HK-2 (cell line): Measurements from ENCODE around the gene ZNF215.
"Not testable (repeated sequence)": the region's sequence is repeated elsewhere in the genome, so short reads cannot be mapped to it uniquely, and the experiment has no call there.

ENCODE experiments used
- DNase-seq: peaks from one replicate; pipeline ENCODE4 v3.0.0-alpha.2; 2018; ENCODE audit not compliant: unreplicated experiment

Gene ZNF215

GRCh38 chr11:6941970-6942369 lies 15.7 kb downstream of the ZNF215 start:
- DNase-seq, result no peak

- DNase-seq, result no peak
These were observed 16.9 kb downstream of the ZNF215 start for GRCh38 chr11:6943131-6943530.

GRCh38 chr11:6954248-6954647 lies 28.0 kb downstream of the ZNF215 start:
- not testable (repeated sequence) for DNase-seq

- DNase-seq, result no peak
These were observed 35.9 kb downstream of the ZNF215 start for GRCh38 chr11:6962141-6962540.

- DNase-seq, result no peak
These were observed 36.4 kb downstream of the ZNF215 start for GRCh38 chr11:6962673-6963072.

- no peak for DNase-seq
These were observed 42.6 kb downstream of the ZNF215 start for GRCh38 chr11:6968816-6969215.

GRCh38 chr11:6969854-6970253 lies 43.6 kb downstream of the ZNF215 start:
- not testable (repeated sequence) for DNase-seq

- DNase-seq, result no peak
These were observed 53.1 kb downstream of the ZNF215 start for GRCh38 chr11:6979365-6979764.

GRCh38 chr11:6986487-6986886 lies 60.3 kb downstream of the ZNF215 start:
- no peak for DNase-seq

- no peak for DNase-seq
These were observed 62.3 kb downstream of the ZNF215 start for GRCh38 chr11:6988506-6988905.

GRCh38 chr11:6991227-6991626 lies 65.0 kb downstream of the ZNF215 start:
- DNase-seq, result no peak

- no peak for DNase-seq
These were observed 65.8 kb downstream of the ZNF215 start for GRCh38 chr11:6992026-6992425.

- no peak for DNase-seq
These were observed 66.5 kb downstream of the ZNF215 start for GRCh38 chr11:6992457-6993417.

- no peak for DNase-seq
These were observed 69.5 kb downstream of the ZNF215 start for GRCh38 chr11:6995703-6996102.

GRCh38 chr11:7004482-7004881 lies 78.3 kb downstream of the ZNF215 start:
- peak; percentile 8 for DNase-seq
